KBM-7 (cell line): ENCODE results near the gene DHCR24.
A peak's percentile ranks its signal among the peaks of the same experiment; 100 is the strongest.

Source experiments
- DNase-seq: peaks from one replicate; pipeline ENCODE4 v3.0.0-alpha.2; 2015
- in situ Hi-C: fragments of 300-500 bp; cut with MboI; formaldehyde crosslinking; loops from 2 replicates; pipeline ENCODE4 v1.14.3; 2020; ENCODE audit warnings: low sequenced_read_pairs, low pct_unique_long_range_greater_than_20kb, mixed read lengths

The DHCR24 gene

DNA sequence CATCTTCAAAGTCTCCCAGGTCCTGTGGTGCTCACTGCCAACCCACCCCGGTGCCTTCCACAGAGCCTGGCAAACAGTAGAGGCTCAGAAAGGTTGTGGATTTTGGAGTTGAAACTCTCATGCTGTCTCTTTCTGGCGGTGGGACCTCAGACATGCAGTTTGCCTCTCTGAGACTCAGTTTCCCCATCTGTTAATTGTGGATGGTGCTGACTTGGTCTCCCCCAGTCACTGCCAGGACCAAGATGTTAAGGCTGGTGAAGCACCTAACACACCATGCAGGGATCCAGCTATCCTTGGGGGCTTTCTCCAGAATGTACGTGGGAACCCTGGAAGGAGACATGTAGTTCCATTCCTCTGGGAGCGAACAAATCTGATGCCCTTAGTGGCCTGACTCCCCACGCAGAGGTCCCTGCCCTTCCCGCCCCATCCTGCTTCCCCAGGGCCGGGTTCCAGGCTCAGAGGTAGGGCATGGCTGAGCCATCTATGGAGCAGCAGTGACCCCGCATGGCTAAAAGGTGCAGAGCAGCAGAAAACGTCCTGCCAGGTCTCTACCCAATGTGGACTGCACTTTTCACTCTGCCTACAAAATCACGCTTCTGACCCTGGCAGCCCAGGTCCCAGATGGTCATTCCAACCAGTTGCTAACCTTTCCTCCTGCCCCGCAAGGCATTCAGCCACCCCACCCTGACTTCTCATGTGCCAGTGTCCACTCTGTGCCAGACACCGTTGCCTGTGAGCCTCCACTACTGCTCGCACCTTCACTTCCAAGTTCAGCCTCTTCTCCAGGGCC is 76.6 kb downstream of the DHCR24 start:
- peak; percentile 77 for DNase-seq
- in situ Hi-C loops = loop anchor here (25.0 kb wide), 1 partner anchor 948 kb away; no protein-coding TSS in a partner anchor

DNA sequence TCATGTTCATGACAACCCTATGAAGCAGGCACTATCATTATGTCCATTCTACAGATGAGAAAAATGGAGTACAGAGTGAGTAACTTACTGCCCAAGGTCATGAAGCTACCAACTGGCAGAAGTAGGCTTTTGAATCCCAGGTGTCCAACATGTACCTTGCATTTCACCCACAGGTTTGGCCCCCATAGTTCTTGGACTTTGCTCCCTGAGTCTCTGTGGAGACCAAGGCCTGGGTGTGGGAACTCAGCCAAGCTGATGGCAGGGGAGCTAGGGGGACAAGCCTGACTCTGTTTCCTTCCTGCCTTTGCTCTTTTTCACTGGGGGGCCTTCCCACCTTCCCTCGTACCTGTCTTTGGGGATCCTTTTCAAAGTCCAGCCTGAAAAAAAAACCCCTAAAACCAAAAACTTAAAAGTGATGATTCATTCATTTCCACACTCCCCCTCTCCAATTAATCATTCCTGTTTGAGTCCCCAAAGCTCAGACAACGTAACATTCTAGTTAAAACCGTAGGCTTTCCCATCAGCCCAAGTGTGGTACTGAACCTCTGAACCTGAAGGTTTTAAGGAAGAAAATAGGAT is 77.4 kb downstream of the DHCR24 start:
- in situ Hi-C loops = loop anchor here (25.0 kb wide), 1 partner anchor 947 kb away; no protein-coding TSS in a partner anchor
- DNase-seq = no peak

DNA sequence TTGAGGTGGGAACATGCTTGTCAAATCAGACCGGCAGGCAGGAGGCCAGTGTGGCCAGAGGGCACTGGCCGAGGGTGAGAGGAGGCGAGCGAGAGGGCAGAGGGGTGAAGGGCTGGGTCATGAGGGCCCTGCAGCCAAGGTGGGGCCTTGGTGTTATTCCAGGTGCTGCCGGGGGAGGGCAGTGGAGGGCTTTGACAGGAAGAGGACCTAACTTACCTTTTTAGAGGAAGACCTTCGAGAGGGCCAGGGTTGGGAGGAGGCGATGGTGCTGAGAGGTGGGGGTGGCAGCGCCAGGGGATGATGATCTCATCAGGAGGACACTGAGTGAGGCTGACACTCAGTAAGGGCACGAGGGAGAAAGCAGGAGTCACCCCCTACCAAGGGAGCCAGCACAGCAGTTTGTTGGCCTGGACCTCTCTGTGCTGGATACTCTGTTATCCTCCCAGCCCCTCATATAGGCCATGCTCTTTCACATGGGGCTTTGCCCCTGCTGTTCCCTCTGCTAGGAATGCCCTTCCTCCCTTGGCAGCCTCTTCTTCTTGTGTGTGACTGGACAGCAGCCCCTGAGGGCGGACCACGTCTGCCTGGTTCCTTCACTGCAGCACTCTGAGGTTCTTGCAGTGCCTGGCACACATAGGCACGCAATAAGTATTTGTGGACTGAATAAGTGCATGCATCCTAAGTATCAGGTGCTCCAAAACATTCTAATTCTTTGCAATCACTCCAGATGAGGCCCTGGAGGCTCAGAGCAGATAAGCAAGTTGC is 78.4 kb downstream of the DHCR24 start:
- in situ Hi-C loops = loop anchor here (25.0 kb wide), 1 partner anchor 946 kb away; no protein-coding TSS in a partner anchor
- no peak for DNase-seq

DNA sequence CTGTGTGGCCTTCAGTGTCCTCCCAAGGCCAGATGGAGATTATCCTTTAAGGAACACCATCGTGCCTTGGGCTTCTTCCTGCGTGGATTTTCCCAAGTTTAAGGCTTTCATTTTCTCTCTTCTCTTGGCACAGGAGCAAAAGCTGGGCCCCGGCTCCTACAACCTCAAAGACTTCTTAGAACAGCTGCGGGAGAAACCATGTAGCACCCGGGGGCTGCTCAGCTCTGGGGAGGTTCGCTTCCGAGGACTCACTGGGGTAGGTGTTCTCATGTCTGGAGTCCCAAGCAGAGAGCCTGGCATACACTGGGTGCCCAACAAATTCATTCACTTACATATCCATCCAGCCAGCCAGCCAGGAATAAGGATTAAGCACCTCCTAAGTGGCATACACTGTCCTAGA is 79.2 kb downstream of the DHCR24 start:
- in situ Hi-C loops = loop anchor here (25.0 kb wide), 1 partner anchor 945 kb away; no protein-coding TSS in a partner anchor

DNA sequence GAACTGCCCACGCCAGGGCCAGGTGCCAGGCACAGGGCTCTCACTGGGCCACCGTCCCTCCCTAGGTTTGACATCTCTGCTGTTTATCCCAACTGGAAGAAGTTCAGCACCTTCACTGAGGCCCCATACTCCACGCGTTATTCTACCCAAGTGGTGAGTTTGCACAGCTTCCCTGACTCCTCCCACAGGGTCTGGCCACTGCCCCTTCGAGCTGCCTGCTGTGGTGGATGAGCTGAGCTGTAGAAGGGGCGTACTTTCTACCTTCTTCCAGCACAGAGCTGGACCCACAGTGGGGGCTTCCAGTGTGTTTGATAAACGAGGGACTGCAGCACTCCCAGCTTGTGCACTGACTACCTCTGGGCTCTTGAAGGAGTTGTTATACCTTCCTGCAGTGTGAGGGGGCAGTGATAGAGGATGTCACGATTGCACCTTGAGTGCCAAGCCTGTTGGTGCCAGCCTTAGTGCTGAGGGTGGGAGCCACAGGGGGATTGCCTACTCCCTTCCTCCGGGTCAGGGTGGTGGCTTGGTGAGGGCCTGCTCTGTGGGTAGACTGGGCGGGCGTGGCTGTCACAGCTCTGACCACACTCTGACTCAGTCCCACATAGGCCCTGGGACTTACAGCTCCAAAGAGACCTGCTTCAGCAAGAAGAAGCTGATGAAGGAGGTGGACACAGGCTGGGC is 79.9 kb downstream of the DHCR24 start:
- no peak for DNase-seq

More for the DNA sequence above, 79.2 kb downstream of the DHCR24 start:
- no peak for DNase-seq

DNA sequence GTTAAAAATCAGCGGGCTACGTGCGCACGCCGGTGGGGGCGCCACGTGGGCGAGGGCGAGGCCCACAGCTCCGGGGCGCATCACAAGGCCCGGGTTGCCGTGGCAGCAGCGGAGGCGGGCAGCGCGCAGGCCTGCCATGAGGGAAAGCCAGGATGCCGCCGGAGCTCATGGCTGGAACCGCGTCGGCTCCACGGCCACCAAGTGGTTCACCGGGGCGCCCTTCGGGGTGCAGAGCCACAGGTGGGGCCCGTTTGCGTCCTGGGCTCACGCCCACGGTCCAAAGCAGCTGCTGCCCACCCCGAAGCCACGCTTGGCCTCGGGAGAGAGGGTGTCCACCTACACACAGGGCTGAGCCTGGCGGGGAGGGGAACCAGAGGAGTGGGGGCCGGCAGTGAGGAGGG is 81.0 kb downstream of the DHCR24 start:
- in situ Hi-C loops = loop anchor here (25.0 kb wide), 1 partner anchor 944 kb away; no protein-coding TSS in a partner anchor
- DNase-seq = no peak

More for the DNA sequence above, 79.9 kb downstream of the DHCR24 start:
- in situ Hi-C loops = loop anchor here (25.0 kb wide), 1 partner anchor 945 kb away; no protein-coding TSS in a partner anchor

DNA sequence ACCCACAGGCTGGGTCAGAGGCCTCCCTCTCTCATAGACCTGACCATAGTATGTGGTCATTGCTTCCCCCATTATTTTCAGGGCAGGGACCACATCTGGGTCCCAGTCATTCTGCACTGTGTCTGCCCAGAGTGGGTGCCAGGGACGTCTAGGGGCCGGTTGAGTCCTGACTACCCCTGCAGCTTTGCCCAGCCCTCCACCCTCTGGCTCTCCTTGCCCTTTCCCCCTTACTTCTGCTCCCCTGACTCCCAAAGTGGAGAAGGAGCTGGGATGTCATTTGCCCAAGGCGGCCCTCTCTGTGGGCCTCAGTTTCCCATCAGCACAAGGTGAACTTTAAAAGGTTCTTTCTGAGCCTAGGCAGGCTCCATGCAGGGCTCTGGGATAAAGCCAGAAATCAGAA is 81.5 kb downstream of the DHCR24 start:
- no peak for DNase-seq
- in situ Hi-C loops = loop anchor here (25.0 kb wide), 1 partner anchor 943 kb away; no protein-coding TSS in a partner anchor

DNA sequence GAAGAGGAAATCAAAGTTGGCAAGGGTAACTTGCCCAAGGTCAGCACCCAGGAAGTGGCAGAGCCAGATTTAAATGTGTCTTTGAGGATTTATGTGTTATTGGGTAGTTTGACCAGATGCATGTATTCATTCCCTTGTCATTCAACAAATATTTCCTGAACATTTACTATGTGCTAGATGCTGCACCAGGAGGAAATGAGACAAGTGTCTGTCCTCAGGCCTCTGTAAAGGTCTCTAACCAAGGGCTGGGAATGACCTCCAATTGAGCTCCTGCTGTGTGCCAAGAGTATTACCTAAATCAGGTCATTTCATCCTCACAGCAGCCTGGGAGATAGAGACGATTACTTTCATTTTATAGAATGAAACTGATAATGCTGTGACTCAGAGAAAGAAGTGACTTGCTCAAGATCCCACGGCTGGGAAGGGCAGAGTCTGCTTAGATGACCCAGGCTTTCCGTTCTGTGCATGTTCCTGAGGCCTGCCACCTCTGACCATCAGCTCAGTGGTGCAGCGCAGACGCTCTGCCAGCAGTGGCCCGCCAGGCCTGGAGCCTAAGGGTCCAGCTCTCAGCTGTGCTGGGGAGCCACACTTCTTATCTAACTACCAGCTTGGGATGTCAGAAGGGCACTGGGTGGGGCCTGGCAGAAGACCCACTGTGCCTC is 82.4 kb downstream of the DHCR24 start:
- DNase-seq = no peak
- in situ Hi-C loops = loop anchor here (25.0 kb wide), 1 partner anchor 942 kb away; no protein-coding TSS in a partner anchor

DNA sequence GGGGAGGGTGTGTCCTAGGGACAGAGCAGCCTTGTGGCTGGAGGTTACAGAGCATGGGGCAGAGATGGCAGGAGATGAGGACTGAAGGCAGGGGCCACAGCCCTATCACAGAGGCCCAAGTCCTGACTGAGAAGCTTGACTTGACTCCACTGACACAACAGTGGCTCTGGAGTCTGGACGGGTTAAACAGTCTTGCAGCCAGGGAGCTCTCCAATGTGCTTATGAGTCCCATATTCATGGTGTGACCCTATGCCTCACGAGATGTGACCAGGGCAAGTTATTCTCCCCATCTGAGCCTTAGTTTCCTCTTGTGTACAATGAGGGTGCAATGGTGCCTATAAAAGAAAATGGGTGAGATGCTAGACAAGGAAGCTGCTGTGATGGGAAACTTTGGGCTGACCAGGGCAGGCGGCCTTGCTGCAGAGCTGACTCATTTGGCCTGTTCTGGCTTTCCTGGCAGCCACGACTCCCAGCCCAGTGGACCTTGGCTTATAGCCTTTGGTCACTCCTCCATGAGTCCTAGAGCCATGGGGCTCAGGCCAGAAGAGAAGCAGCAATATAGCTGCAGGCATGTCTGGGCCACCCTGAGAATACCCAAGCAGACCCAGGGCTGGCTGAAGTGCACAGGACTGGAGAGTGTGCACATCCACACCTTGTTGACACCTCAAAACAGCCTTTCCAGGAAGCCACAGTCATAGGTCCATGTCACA is 83.1 kb downstream of the DHCR24 start:
- in situ Hi-C loops = loop anchor here (25.0 kb wide), 1 partner anchor 942 kb away; no protein-coding TSS in a partner anchor
- no peak for DNase-seq

DNA sequence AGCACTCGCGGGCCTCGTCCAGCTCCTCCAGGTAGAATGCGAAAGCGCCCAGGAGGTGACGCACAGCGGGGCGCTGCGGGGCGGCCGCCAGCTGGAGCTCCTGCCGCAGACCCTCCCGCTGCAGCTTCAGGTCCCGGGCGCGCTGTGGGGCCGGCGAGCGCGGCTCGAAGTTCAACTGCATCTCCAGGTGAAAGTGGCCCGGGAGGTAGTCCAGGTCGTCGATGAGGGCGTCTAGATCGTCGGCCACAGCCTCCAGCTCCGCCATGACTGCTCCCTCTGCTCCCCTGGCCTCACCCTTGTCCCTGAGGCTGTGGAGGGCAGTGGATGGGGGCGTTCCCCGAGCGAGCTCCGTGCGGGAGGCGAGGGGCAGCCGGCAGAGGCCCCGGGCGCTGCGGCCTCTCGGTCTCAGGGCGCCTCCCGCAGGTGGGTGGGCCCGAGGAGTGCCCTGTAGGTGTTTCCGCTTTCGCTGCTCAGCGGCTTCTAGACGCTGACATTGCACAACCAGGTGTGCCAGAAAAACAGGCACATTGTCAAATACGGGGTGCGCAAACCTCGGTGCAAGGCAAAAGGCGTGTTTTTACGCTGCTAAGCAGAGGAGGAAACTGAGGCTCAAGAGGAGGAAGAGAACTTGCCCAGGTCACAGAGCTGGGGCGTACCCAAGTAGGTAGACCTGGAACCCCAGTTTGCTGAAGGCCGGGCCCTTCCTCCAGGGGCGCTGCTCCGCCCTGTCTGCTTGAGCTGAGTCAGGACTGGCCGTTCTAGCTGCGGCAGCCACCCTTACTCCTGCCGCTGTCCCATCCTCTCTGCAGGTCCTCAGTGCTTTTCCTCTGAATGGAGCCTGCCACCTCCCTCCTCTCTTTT is 85.9 kb downstream of the DHCR24 start, which contains the start of gene TTC22:
TTC22 (minus strand) TSS at position 425 of the 861 bp plus-strand sequence; CDS start at position 265, 160 bp downstream.
- in situ Hi-C loops = loop anchor here (25.0 kb wide), 1 partner anchor 939 kb away; no protein-coding TSS in a partner anchor
- peak; percentile 62 for DNase-seq

DNA sequence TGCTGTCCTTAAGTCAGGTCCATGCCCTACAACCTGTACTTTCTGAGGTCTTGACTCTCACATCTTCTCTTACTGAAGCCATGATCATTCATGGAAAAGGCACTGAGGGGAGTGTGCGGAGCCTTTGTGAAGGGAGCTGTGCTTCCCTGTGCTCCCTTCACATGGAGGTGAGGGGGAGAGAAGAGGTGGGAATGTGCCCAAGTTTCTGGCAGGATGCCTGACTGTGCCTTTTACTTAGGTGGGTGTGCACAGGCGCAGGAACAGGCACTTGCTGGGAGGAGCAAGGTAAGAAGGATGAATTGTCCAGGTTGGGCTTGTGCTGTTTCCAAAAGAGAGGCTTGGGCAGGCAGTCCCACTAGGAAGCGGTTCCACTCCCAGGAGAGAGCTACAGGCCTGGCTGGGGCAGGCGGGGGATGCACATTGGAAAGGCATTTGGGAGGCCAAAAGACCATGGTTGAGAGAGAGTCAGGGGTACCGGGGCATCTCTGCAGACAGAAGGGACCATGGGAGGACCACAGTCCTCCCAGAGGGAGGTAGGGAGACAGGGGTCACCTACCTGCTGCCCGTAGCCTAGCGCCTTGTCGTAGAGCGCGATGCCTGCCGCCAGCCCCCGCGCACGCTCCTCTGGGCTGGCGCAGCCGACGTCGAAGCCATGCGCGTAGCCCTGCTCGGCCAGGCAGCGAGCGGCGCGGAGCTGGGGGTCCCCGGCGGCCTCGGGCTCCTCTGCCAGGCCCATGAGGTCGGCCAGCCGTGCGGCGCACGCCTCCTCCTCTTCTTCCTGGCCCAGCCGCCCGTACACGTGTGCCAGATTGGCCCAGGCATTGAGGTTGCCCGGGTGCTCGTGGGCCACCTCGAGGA is 86.7 kb downstream of the DHCR24 start:
- DNase-seq = no peak
- in situ Hi-C loops = loop anchor here (25.0 kb wide), 1 partner anchor 938 kb away; no protein-coding TSS in a partner anchor
